ENCODE results near the gene VAMP2. TPM values are rescaled to one million over a fixed set of nuclear protein-coding genes. Genes with fewer than 3 reads are reported as not detected.

Gene VAMP2
- total and polyA plus RNA-seq, 2 of the 4 experiments (the other 2 are of a cell fraction), result 2.3 to 33.3 TPM

DNA sequence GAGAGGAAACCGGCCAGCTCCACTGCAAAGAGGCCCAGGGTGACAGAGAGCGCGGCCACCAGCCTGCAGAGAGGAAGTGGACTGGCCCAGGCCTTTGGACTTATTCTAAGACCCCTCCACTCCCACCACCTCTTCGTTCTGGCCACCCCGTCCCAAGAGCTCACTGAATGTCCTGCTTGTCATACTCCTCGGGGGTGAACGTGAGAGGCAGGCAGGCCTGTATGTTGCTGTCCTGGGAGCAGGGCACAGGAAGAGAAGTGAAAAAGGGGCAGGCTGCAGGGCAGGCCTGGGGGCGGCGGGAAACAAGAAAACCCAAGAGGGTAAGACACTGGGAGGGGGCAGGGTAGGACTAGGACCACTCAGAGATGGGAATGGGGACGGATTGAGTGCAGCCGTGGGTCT lies 13.0 kb upstream of the VAMP2 start:
- ChIA-PET POLR2A (ENCODE audit: unreplicated experiment) (no interaction called here), CTCF (no interaction called here)
- no peaks in the 10 kb centered on the region for H3K27me3 ChIP-seq (ENCODE audit: control insufficient read depth, insufficient read depth, low read length)
- peak overlapping the region; percentile 63 for H3K4ac ChIP-seq (ENCODE audit: low read depth, low read length)
- WGBS, 2 experiments (ENCODE audit: extremely low coverage in 2 of 2, insufficient read length in 1 of 2), result 0% methylated on average over 1 of the region's 11 CpGs; no CpG with 5 or more reads in 1 of the 2 experiments
- H3K23ac ChIP-seq (ENCODE audit: low read depth, low read length), result peak overlapping the region; percentile 86; the same call in 1 of the 2 replicates
- peak overlapping the region; percentile 56 for H3K27ac ChIP-seq (ENCODE audit: insufficient read depth, low read length)
- BruUV-seq (replicated peaks), result no TSS peak
- peak overlapping the region; percentile 100 for H2AFZ ChIP-seq (replicated peaks; ENCODE audit: low read length, poor library complexity)
- no peak overlapping the region for H2BK20ac ChIP-seq (ENCODE audit: low read depth, low read length)
- H3K4me2 ChIP-seq (ENCODE audit: low read depth, low read length), result peak overlapping the region; percentile 88
- H2AK5ac ChIP-seq (ENCODE audit: low read depth, low read length), result peak overlapping the region; percentile 48
- H3K14ac ChIP-seq (replicated peaks; ENCODE audit: low read depth, low read length), result peak overlapping the region; percentile 85
- in situ Hi-C loops (cut with MboI; ENCODE audit: low sequenced_read_pairs), result no loop called here
- peaks cover 8% of the 10 kb centered on the region; the same call in 1 of the 2 replicates for H4K20me1 ChIP-seq (ENCODE audit: insufficient read depth, low read length)
- 0 out of 2 replicates have a peak overlapping the region, but pooled peaks have one; percentile 7 for H2BK120ac ChIP-seq (ENCODE audit: low read depth, low read length)
- H3K4me3 ChIP-seq (ENCODE audit: insufficient read depth, low read depth, low read length), result peak overlapping the region; percentile 65
- no peaks in the 10 kb centered on the region for H3K9me3 ChIP-seq (ENCODE audit: control insufficient read depth, insufficient read depth, low read length)
- H3K36me3 ChIP-seq (ENCODE audit: control insufficient read depth, insufficient read depth, low read length), result no peaks in the 10 kb centered on the region
- H3K4me1 ChIP-seq (ENCODE audit: control insufficient read depth, insufficient read depth, low read length), result peaks cover 12% of the 10 kb centered on the region
- H3K18ac ChIP-seq (ENCODE audit: low read depth, low read length), result no peak overlapping the region
- no peak overlapping the region for H4K5ac ChIP-seq (ENCODE audit: low read depth, low read length)
- peak overlapping the region; percentile 90 to 98; a peak in 2 of 4 replicates for H4K8ac ChIP-seq (ENCODE audit: low read depth in 2 of 2, low read length in 2 of 2)
- intact Hi-C loops (cut with micrococcal nuclease), result no loop called here
- H3K56ac ChIP-seq (ENCODE audit: extremely low read depth, insufficient read depth, low read length), result peak overlapping the region; percentile 73
- peak overlapping the region; percentile 72 for H3K9ac ChIP-seq (ENCODE audit: low read depth, low read length)
- TF ChIP-seq, protein P1, sequence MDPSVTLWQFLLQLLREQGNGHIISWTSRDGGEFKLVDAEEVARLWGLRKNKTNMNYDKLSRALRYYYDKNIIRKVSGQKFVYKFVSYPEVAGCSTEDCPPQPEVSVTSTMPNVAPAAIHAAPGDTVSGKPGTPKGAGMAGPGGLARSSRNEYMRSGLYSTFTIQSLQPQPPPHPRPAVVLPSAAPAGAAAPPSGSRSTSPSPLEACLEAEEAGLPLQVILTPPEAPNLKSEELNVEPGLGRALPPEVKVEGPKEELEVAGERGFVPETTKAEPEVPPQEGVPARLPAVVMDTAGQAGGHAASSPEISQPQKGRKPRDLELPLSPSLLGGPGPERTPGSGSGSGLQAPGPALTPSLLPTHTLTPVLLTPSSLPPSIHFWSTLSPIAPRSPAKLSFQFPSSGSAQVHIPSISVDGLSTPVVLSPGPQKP (IDR thresholded peaks at IDR 0.05; ENCODE audit: borderline replicate concordance, low read depth, low read length), result no peak
- H3K9me1 ChIP-seq (ENCODE audit: insufficient read depth, low read length), result peaks cover 21% of the 10 kb centered on the region
- H2BK15ac ChIP-seq (ENCODE audit: low read depth, low read length), result no peak overlapping the region; the same call in 2 of the 3 replicates
- peaks cover 9 to 30% of the 10 kb centered on the region in 2 experiments; a peak in 3 of 4 replicates for H3K79me1 ChIP-seq (ENCODE audit: low read depth in 1 of 2, low read length in 2 of 2)
- dilution Hi-C loops (cut with HindIII; ENCODE audit: low sequenced_read_pairs, unreplicated experiment), result no loop called here
- peak; percentile 6 for ATAC-seq (ENCODE audit: low read depth)
- peak overlapping the region; percentile 98 for H2AK9ac ChIP-seq (replicated peaks; ENCODE audit: low read depth, low read length, poor library complexity)
- H4K91ac ChIP-seq (ENCODE audit: insufficient read depth, low read depth, low read length), result peak overlapping the region; percentile 48; the same call in 1 of the 2 replicates
- no peak for DNase-seq
- peak overlapping the region; percentile 40 for H2BK5ac ChIP-seq (ENCODE audit: low read depth, low read length, poor library complexity, severe bottlenecking)
